Esophagus squamous epithelium (tissue), 5 donors: Measurements from ENCODE around the gene NOXA1. TPM values are rescaled to one million over a fixed set of nuclear protein-coding genes. Genes with fewer than 3 reads are reported as not detected.

ENCODE experiments used
- DNase-seq: peaks from one replicate; lab custom pipeline; 2025; lab: John Stamatoyannopoulos, UW
- H3K27ac ChIP-seq, 4 donors: fragments of 200-600 bp; sonication (generic); one replicate each; pipeline ENCODE4 v1.5.1; 2016 to 2019; ENCODE audit warnings: mild to moderate bottlenecking in 1 of 4
- H3K27me3 ChIP-seq, 4 donors: fragments of 200-600 bp; sonication (generic); 1 replicate in 3 of 4; 2 replicates in 1 of 4; pipeline versions ENCODE4 v1.5.1 to v1.6.0; 2017 to 2021; ENCODE audit warnings: antibody characterized with exemption in 1 of 4
- H3K36me3 ChIP-seq, 3 donors: fragments of 200-600 bp; sonication (generic); one replicate each; pipeline ENCODE4 v1.5.1; 2016 to 2019
- H3K4me1 ChIP-seq, 3 donors: fragments of 200-600 bp; sonication (generic); one replicate each; pipeline ENCODE4 v1.5.1; 2017 to 2019
- H3K4me3 ChIP-seq, 4 donors: fragments of 200-600 bp; sonication (generic); 1 replicate in 3 of 4; 2 replicates in 1 of 4; pipeline ENCODE4 v1.5.1; 2016 to 2019; ENCODE audit warnings: mild to moderate bottlenecking in 2 of 4, moderate library complexity in 1 of 4
- H3K9me3 ChIP-seq, 3 donors: fragments of 200-600 bp; sonication (generic); one replicate each; pipeline ENCODE4 v1.5.1; 2016 to 2019
- CTCF ChIP-seq, 6 experiments: fragments of 450-650 bp in 4 of 6; fragments of 200-600 bp in 2 of 6; sonication (generic) in 2 of 6; IDR thresholded peaks; one replicate each; pipeline ENCODE4 v1.5.1; 2016 to 2019; ENCODE audit warnings: antibody characterized with exemption in 6 of 6, mild to moderate bottlenecking in 4 of 6, moderate library complexity in 4 of 6
- POLR2A ChIP-seq, 4 donors: fragments of 450-650 bp; IDR thresholded peaks; one replicate each; pipeline ENCODE4 v1.6.1; 2017; ENCODE audit warnings: antibody characterized with exemption in 4 of 4, mild to moderate bottlenecking in 4 of 4, moderate library complexity in 3 of 4
- WGBS, 2 donors: methylation state at CpG; one replicate each; pipeline ENCODE4 v1.1.5; 2018; 5-methylcytosine and 5-hydroxymethylcytosine counted together
- intact Hi-C: fragments of 100-400 bp; cut with DNase I; formaldehyde crosslinking; loops from one replicate; pipeline ENCODE4 v1.15.0; 2022
- total RNA-seq, 4 donors: library from RNA; depleted of rRNA; stranded (reverse); fragments of >200 nt; gene quantifications; one replicate each; pipeline ENCODE4 v1.1.0, GENCODE V29; 2016
- donor health status: DM: yes; HTN: yes; CAD: no.

The NOXA1 gene
- total RNA-seq, 4 donors from 2014 or later = 2.1 to 7.4 (median 4.8) TPM

- no peaks in the 10 kb centered on the region for H3K27me3 ChIP-seq
- no peaks in the 10 kb centered on the region for H3K4me1 ChIP-seq
- H3K27ac ChIP-seq = no peak overlapping the region
- H3K36me3 ChIP-seq = no peaks in the 10 kb centered on the region
- H3K4me3 ChIP-seq = no peak overlapping the region
- H3K9me3 ChIP-seq = no peaks in the 10 kb centered on the region
- 83 to 90% methylated on average over 43 to 47 of the region's 53 CpGs for WGBS, 2 donors
- no peak for DNase-seq
- intact Hi-C loops = no loop called here
- TF ChIP-seq POLR2A (IDR thresholded peaks at IDR 0.05) (no peak), CTCF (IDR thresholded peaks at IDR 0.05) (no peak)
These were observed 41.4 kb upstream of the NOXA1 start for GRCh38 chr9:137381501-137382443.

- WGBS, 2 donors = 80% methylated on average over 9 to 15 of the region's 25 CpGs
- H3K27me3 ChIP-seq = no peaks in the 10 kb centered on the region
- no peak overlapping the region for H3K27ac ChIP-seq
- no peak overlapping the region for H3K4me3 ChIP-seq
- H3K4me1 ChIP-seq = peaks cover 0 to 7% (median under 1%) of the 10 kb centered on the region in 3 donors
- intact Hi-C loops = no loop called here
- H3K36me3 ChIP-seq = no peaks in the 10 kb centered on the region
- no peak for DNase-seq
- no peak for TF ChIP-seq POLR2A (IDR thresholded peaks at IDR 0.05)
- TF ChIP-seq CTCF (IDR thresholded peaks at IDR 0.05) = no peak
- H3K9me3 ChIP-seq = no peaks in the 10 kb centered on the region
These were observed 40.6 kb upstream of the NOXA1 start for GRCh38 chr9:137382444-137383080.

GRCh38 chr9:137383081-137383783, 40.0 kb upstream of the NOXA1 start:
- no peaks in the 10 kb centered on the region for H3K27me3 ChIP-seq
- no peak overlapping the region for H3K4me3 ChIP-seq
- no peak overlapping the region for H3K27ac ChIP-seq
- no peaks in the 10 kb centered on the region for H3K36me3 ChIP-seq
- no peak for TF ChIP-seq CTCF (IDR thresholded peaks at IDR 0.05)
- TF ChIP-seq POLR2A (IDR thresholded peaks at IDR 0.05) = no peak
- DNase-seq = no peak
- WGBS, 2 donors = 51 to 52% methylated on average over 3 to 5 of the region's 27 CpGs
- H3K9me3 ChIP-seq = no peaks in the 10 kb centered on the region
- intact Hi-C loops = no loop called here
- peaks cover 0 to 13% (median 6%) of the 10 kb centered on the region in 3 donors for H3K4me1 ChIP-seq

GRCh38 chr9:137383784-137384756, 39.1 kb upstream of the NOXA1 start:
- WGBS, 2 donors = 86% methylated on average over 18 to 25 of the region's 39 CpGs
- TF ChIP-seq CTCF (IDR thresholded peaks at IDR 0.05) (no peak), POLR2A (IDR thresholded peaks at IDR 0.05) (no peak)
- Histone ChIP-seq H3K27me3 (no peaks in the 10 kb centered on the region), H3K9me3 (no peaks in the 10 kb centered on the region), H3K4me1 (peaks cover 0 to 16% (median 6%) of the 10 kb centered on the region in 3 donors), H3K27ac (no peak overlapping the region), H3K36me3 (peaks cover 0 to 6% (median 0%) of the 10 kb centered on the region in 3 donors), H3K4me3 (no peak overlapping the region)
- intact Hi-C loops = no loop called here
- DNase-seq = no peak
